SIG-M5 (cell line): ENCODE measurements around the gene KCNQ5.

Experiments used
- DNase-seq: peaks from one replicate; lab custom pipeline; 2025; lab: John Stamatoyannopoulos, UW

The KCNQ5 gene

DNA sequence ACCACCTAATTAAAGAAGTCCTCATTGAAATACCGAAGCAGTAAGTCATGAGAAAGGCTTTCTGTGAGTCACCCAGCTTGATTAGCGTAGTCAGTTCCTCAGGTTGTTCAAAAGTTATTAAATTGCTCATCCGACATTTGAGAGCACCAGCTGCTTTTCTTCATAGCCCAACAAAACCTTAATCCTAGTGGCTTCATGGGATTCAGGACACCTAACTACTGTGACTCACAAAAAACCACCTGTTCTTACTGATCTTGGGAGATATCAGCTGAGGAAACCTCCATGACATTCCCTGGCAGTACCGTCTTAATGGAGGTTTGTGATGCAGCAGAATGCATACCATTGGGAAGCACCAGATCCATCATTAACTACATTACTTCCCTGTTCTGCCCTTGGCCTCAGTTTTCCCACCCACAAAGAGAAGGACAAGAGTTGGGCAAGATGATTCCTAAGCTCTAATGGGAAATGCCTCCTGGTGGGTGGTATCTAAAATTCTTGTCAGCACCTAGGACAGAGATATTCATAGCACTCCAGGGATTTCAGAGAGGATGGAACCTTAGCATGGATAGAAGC is 499.6 kb downstream of the KCNQ5 start:
- DNase-seq, result no peak

DNA sequence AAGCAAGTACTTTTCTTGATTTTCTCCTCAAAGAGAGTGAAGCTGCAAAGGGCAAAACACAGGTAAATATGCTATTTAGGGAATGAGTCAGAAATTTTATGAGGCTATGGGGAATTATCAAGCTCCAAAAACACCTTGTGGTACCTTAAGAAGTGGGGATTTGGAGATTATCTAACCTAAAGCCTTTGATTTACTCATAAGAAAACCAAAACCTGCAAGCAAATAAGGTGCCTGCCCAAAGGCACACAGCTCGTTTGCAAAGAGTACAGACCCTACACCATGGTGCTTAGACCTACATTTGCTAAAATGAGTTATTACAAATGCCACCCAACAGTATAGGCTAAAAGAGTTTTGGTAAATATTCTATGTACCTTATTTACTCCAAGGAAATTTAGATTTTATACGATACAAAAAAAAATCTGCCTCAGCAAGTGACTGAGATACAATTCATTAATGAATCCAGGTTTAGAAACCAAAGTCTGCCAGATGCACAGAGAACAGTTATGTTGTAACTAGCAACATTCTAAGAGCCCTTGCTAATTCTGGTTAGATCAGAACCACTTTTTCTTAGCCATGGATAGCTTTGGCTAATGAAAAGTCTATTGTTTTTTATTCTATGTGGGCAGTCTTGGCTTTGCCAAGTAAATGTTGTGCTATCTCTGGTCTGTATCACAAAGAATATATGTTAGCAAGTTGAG is 501.9 kb downstream of the KCNQ5 start:
- no peak for DNase-seq

DNA sequence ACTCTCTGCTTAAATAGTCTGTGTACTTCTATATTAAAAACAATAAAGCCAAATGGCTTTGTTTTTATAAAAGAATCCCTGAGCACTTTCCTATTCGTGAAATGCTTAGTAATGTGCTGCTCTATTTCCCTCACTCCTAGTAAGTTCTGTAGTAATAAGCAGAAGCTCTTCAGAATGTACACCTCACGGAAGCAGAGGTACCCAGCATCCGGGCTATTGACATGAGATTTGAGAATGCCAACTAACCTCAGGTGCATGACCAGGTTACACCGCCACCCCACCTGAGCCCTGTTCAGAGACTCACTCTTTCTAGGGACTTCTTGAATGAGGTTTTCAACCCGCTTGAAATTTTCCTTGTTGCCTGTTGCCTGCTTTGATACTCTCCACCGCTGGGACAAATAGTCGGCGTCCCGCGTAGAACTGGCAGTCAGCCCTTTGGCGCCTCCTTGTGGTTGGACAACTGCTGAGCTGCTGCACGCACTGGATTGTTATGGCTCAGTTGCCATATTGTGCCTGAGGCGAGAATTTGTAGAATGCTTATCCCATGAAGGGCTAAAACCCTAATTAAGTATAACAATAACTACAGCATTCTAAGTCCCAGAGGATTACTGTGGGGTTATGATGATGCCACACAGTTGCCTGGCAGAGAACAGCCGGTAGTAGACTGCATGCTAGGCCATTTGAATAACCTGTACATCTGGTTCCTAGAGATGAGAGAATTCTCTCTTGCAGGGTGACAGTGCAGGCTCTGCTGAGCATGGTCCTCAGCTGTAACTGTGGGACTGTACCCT is 508.0 kb downstream of the KCNQ5 start:
- no peak for DNase-seq

DNA sequence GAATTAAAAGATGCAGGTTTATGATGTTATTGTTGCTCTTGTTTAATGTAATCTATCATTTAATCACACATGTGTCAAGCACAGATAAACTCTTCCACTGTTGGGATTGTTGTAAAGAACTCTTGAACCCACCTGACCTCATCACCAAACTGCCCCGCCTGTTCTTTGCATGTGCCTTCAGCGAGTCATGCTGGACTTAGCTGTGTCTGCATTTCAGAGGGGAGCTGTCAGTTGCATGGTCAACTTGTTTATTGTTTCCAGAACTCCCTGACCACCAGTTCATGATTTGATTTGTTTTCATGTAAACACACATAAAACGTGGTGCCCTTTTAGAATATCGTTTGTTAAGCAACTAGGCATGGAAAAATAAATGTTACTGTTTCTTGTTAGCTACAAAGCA is 509.8 kb downstream of the KCNQ5 start:
- no peak for DNase-seq

DNA sequence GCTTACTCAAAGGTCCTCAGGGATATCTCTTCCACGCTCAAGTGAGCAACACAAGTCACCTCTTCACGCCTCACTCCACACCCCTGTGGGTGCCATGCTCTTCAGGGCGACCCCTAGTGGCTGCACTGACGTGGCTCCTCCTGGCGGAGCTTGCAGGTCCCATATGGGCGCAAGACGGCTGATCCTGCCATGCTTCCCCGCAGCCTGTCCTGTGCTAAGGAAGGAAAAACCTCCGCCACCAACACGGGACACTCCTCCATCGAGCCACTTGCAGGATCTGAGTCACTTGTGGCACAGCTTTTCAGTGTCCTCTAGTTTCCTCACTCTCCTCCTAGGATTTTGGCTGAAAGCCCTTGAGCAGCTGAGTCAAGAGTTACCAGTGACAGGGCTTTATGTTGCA is 512.7 kb downstream of the KCNQ5 start:
- DNase-seq, result no peak

DNA sequence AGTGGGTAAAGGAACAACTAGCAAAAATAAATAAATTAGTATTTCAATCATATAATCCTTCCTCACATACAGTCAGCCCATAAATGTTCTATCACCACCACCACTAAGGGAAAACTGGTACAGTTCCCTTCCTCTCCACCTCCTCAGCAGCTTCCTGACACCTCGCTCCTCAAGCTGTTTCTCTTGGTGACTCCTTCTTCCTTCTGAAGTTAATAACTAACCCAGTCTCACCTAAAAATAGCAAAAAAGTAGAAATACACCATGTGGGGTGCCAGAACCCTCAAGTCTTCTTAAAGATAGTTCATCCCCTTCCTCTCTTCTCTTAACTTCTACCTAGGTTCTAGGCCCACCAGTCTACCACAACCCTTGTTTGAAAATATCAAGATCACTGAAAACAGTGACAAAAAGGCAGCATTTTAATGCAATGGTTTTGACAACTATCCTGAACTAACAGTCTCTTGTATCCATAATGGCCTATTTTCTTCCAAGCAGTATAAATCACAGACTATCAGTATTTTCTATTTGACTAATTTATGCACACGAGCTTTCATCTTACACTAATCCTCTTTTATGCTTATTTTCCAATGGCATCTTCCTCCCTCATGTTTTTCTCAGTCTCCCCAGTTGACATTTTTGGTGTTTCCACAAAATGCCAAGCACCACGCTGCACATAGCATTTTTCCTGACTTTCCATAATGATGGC is 518.0 kb downstream of the KCNQ5 start:
- DNase-seq, result no peak

DNA sequence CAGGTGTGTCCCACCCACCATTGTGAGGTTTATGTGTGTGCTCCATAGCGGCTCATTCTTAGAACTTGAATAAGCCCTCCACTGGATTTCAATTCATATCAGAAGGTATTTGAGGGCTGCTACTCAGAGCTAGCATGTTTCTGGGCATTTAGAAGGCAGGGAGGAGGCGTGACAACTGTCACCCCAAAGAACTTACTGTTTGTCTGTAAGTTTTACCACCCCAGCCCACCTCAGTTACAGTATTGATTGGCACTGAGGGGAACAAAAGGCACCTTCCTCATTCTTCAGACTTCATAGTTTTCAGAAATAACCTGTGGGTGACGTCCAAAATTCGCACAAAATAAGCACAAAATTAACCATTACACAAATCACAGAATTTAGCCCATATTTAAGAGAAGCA is 521.7 kb downstream of the KCNQ5 start:
- DNase-seq, result no peak

DNA sequence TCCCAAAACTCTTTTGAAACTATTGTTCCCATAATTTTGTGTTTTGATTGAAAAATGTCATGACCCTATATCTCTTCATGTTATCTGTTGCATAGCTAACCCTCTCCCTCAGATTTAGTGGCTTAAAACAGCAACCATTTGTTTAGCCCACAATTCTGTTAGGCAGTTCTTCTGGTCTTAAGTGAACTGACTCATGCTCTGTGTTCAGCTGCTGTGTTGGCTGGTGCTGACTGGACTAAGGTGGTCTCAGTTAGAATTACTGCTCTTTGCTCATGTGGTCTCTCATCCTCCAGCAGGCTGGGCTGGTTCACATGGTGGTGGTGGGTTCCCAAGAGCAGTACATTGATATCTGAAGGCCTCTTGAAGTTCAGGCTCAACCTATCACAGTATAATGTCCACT is 522.7 kb downstream of the KCNQ5 start:
- no peak for DNase-seq

DNA sequence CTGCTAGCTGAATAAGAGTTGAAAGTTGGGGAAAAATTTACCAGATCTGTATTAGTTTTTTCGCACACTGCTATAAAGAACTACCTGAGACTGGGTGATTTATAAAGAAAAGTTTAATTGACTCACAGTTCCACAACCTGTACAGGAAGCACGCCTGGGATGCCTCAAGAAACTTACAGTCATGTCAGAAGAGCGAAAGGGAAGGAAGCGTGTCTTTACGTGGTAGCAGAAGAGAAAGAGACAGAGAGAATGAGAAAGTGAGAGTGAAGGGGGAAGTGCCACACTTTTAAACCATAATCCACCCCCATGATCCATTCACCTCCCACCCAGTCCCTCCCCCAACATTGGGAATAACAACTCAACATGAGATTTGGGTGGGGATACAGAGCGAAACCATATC is 523.8 kb downstream of the KCNQ5 start:
- DNase-seq, result no peak

DNA sequence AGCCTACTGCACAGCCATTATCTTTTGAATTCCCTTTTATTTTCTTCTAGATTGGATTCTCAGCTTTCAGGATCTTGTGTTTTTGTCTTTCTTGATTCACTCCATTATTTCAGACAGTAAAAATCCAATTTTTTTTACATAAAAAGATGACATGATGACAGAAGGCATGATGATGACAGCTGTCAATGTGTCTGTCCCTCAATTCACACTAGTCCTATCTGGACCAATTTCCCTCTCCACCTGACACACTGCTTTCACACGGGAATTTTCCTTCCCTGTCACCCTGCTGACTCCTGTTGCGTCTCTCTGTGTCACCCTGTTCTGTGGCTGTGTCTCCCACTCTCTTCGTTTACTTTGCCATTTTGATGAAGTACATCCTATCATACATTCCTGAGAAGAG is 529.9 kb downstream of the KCNQ5 start:
- no peak for DNase-seq

DNA sequence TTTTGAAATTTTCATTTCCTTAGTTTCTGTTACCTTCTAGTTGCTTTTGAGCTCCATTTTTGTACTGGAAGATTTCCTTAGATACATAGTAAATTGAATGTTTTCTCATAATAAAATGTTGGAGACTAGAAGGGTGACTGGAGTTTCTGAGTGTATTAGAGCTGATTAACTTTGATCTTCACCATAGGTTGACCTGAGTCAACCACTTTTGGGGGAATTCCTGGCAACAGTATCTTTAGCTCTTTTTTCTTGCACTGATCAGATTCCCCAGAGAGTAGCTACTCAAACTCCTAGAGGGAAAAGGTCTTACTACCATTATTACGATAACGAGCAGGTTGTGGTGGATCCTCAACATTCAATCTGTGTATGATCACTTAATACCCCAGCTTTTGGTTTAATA is 530.7 kb downstream of the KCNQ5 start:
- no peak for DNase-seq

DNA sequence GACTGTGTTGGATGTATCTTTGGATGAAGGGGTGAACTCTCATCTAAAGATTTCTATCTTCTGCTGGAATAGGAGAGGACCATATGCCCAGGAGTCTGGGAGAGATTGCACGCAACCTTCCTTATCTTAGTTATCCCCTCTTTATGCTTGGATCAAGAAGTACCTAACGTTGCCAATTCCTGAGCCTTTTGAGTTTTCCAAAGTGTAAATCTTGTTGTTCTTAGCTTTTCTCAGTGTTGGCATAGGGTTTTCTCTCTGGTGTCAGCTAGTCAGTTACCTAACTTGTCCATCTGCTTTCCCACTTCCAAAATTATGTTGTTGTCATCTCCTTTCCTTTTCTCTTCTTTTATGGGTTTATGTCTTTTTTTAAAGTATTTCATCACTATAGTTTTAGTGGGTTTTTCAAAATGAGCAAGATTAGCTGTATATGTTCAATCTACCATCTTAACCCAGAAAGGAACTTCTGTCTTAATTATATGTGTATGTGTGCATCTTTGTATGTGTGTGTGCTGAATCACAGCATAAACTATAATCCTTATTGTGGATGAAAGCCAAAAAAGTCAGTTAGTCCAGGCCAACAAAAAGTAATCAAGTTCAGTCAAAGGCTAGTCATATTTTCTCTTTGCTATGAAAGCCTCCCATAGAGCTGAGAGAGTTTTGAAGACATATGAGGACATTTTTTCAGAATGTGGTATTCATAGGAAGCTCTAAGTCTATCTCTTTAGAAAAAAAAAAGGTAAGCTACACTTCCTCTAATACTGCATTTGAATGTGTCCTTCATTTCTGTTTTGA is 531.3 kb downstream of the KCNQ5 start:
- no peak for DNase-seq

DNA sequence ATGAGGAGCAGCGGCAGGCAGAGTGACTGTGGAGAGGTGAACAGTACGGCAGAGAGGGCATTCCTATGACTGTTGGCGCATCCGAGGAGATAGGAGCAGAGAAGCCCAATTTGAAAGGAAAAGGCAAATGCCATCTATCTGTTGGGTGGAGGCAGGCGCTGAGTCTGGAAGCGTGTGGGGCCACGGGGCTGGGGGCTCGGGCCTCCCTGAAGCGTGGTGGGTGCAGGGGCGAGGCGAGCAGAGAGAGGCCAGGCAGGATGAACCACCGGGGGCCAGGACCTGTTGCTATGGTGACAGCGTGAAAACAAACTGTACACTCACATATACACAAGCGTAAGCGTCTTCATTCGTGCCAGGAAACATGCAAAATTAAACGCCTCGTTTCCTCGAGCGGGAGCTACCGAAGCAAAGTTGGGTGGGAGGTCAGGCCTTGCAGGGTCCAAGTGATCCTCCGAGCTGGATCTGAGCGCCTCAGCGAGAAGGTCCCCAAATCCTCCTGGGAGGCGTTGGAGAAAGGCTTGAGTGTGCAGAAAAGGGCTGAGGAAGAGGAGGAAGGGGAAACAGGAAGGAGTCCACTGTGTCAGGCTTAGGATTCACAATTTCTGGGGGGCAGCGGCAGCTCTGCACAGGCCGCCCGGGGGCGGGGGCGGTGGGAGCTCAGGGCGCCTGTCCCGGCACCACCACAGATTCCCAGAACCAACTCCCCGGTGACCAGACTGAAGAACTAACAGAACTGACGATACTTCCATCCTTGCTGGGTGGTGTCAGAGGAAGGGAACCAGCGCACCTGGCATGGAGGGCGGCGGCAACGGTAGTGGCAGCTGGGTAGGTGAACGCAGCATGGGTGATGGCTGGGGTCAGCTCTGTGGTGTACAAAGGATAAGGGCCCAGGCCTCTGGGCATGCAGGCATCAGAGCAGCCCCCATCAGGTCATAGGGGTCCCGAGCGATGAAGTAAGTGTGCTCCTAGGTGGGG is 535.2 kb downstream of the KCNQ5 start:
- no peak for DNase-seq

DNA sequence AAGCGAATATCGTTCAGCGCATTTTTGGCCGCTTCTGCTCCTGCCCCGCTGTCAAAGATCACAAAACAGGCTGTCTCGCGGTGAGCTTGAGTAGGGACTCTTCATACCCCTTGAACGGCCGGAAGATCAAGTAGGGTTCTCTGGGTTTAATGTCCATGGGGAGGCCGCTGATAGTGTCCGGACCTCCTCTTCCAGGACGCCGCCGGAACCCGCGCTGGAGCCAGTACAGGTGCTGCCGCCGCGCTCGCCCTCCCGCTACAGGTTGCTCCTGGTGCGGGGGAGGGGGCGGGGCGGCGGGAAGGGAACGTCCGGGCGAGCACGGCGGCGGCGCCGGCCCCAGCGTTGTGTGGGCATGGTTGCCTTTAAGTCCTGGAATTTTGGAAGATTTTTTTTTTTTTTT is 536.0 kb downstream of the KCNQ5 start:
- no peak for DNase-seq

DNA sequence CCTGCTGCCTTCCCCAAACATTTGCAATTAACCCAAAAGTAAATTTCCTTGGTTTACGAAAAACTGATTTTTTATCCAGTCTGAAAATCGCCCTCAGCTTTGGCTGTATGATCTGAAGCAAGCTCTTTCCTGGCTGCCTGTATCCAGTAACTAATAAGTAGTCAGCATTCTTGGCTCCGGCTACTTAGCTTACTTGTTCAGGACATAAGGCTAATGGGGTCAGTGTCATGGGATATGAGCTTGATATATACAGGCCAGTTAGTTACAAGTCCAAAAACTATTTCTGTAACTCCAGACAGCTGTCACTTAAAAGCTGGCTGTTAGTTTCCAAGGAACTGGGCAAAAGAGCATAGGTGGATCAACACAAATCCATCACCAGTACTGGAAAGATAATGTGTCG is 547.2 kb downstream of the KCNQ5 start:
- no peak for DNase-seq

DNA sequence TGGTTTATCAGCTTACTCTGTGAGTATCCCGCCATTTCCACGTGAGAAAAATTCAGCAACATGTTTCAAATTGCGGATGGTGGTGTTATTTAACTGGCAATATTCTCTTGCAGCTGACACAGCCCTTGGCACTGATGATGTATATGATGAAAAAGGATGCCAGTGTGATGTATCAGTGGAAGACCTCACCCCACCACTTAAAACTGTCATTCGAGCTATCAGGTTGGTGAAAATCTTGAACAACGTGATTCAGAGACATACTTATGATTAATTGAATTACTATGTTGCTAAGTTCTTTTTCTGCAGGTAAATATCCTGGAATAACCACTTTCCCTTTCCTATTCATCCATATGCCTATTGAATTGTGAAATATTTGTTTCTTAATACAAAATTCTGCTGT is 547.8 kb downstream of the KCNQ5 start:
- DNase-seq, result no peak

DNA sequence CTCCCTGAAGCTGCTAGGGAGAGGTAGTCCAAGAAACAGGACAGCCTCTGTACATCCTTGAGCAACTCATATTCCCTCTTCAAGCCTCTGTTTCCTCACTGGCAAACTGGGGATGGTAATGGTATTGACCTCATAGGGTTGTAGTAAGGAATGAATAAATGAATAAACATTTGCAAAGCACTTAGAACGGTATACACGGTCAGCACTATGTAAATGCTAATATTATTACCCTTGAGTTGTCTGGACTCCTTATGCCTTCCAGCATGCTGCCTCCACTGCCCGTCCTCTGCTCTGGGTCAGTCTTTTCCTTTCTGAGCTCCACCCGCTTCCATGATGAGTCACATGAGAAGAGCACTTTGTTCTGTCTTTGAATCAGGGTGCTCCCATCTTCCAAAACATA is 552.8 kb downstream of the KCNQ5 start:
- no peak for DNase-seq

DNA sequence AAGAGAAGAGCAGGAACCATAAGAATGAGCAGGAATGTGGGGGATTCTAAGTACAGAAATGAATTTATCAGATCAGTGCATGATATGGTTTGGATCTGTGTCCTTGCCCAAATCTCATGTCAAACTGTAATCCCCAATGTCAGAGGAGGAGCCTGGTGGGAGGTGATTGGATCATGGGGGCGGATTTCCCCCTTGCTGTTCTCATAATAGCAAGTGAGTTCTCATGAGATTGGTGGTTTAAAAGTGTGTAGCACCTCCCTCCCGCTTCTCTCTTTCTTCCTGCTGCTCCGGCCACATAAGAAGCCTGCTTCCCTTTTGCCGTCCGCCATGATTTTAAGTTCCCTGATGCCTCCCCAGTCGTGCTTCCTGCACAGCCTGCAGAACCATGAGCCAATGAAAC is 554.2 kb downstream of the KCNQ5 start:
- no peak for DNase-seq

DNA sequence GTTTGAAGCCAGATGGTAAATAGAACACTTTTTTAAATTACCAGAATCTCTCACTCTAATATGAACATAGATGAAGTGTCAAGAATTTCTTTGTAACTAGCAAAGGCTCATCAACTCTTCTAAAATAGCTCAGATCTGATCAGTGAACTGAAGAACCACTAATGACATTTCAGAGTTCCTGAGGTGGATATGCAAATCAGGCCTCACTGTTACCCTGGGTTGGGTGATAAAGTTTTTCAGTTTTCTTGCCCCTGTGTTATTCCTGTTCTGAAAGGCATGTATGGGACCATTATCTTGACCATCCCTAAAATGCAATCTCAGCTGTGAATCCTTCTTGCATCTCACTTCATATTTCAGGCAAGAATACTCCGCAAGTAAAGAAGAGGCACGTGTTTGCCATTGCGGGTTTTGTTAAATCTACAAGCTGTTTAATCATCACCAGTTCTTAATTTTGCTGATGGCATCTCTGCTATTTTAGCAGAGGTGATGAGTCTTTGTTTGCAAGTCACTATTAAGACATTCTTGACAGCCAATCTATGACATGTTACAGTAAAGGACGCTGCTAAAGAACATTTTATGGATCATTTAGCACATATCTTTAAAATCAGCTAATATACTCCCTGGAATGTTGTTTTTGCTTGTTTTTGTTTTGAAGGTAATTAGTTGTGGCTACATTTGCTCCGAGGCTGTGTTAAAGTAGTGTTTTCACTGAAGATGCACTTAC is 555.5 kb downstream of the KCNQ5 start:
- DNase-seq, result no peak

DNA sequence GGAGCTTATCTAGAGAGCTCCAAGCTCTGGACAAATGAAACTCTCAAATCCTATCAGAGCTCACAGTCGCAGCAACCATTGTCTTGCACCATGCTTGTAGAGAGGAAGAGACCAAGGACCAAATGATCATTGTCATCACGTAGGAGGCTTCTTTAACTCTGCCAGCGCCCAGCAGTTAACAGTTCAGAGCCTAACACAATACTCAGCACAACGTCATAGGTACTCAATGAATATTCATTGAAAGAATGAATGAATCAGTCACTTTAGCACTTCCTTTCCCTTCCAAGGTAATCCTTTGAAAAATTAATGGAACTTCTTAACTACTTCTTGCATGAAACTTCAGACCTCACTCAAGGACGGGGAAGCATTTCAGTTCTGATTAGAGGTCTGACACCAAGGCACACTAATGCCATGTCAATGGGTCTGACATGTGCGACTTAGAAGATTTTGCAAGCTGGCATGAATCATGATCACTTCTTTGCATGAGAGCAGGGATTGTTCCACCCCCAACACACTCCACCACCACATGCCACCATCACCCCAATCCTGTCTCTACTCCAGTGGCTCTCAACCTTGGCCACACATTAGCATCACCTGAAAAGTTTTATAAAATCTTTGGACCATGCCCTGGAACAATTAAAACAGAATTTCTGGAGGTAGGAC is 558.3 kb downstream of the KCNQ5 start:
- no peak for DNase-seq
